KMS-11 (cell line): Measurements from ENCODE around the gene TAS2R13.
A peak's percentile ranks its signal among the peaks of the same experiment; 100 is the strongest.

Source experiments
- H2AFZ ChIP-seq: fragments of 200-600 bp; sonication (generic); 2 replicates; pipeline ENCODE4 v1.6.1; 2016; ENCODE audit warnings: antibody characterized with exemption, mixed run types, low read depth
- H3K27ac ChIP-seq: fragments of 200-600 bp; sonication (generic); 2 replicates; pipeline ENCODE4 v1.6.1; 2016; ENCODE audit warnings: mild to moderate bottlenecking, mixed run types
- H3K27me3 ChIP-seq: fragments of 200-600 bp; sonication (generic); 2 replicates; pipeline ENCODE4 v1.6.1; 2017; ENCODE audit warnings: mild to moderate bottlenecking, low read depth, mixed run types, moderate library complexity; ENCODE audit not compliant: insufficient read depth
- H3K36me3 ChIP-seq: fragments of 200-600 bp; sonication (generic); 2 replicates; pipeline ENCODE4 v1.6.1; 2017; ENCODE audit warnings: mild to moderate bottlenecking, mixed run types; ENCODE audit not compliant: insufficient read depth
- H3K4me1 ChIP-seq: fragments of 200-600 bp; sonication (generic); 2 replicates; pipeline ENCODE4 v1.6.1; 2016; ENCODE audit warnings: mild to moderate bottlenecking, low read depth, mixed run types; ENCODE audit not compliant: poor library complexity, severe bottlenecking
- H3K4me2 ChIP-seq: fragments of 200-600 bp; sonication (generic); 2 replicates; pipeline ENCODE4 v1.7.0; 2016; ENCODE audit warnings: mild to moderate bottlenecking, mixed run types
- H3K4me3 ChIP-seq: fragments of 200-600 bp; sonication (generic); IDR thresholded peaks from 2 replicates; pipeline ENCODE4 v1.6.1; 2017; ENCODE audit warnings: low read depth, low read length, mixed read lengths; ENCODE audit not compliant: insufficient read depth
- H3K79me2 ChIP-seq: fragments of 200-600 bp; sonication (generic); 2 replicates; pipeline ENCODE4 v1.6.1; 2016; ENCODE audit warnings: low read depth, mixed run types; ENCODE audit not compliant: insufficient read depth
- H3K9ac ChIP-seq: fragments of 200-600 bp; sonication (generic); 2 replicates; pipeline ENCODE4 v1.6.1; 2016; ENCODE audit warnings: mild to moderate bottlenecking, mixed run types
- H4K20me1 ChIP-seq: fragments of 200-600 bp; sonication (generic); 2 replicates; pipeline ENCODE4 v1.6.1; 2016; ENCODE audit warnings: mild to moderate bottlenecking, mixed run types; ENCODE audit not compliant: insufficient read depth
- TF ChIP-seq, protein P1 (sequence below): fragments of 200-600 bp; sonication (generic); conservative IDR thresholded peaks from 2 replicates; pipeline ENCODE4 v1.6.1; 2017; ENCODE audit warnings: low read depth, mild to moderate bottlenecking, antibody characterized with exemption, low read length, moderate library complexity, mixed read lengths

The TAS2R13 gene

DNA sequence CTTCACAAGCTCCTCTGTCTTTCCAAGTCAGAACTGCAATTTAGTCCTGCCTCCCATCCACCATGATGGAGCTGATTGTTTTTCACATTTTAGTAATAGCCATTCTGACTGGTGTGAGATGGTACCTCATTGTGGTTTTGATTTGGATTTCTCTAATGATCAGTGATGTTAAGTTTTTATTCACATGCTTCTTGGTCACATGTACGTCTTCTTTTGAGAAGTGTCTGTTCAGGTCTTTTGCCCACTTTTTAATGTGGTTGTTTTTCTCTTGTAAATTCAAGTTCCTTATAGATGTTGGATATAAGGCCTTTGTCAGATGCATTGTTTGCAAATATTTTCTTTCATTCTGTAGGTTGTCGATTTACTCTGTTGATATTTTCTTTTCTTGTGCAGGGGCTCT, 33.8 kb upstream of the TAS2R13 start:
- H3K9ac ChIP-seq = no peak overlapping the region
- no peaks in the 10 kb centered on the region for H4K20me1 ChIP-seq
- no peak overlapping the region for H3K4me3 ChIP-seq
- H3K27ac ChIP-seq = no peak overlapping the region; the same call in 1 of the 2 replicates
- no peaks in the 10 kb centered on the region for H3K27me3 ChIP-seq
- H3K36me3 ChIP-seq = no peaks in the 10 kb centered on the region
- H3K4me1 ChIP-seq = peaks cover 18% of the 10 kb centered on the region
- no peak overlapping the region for H2AFZ ChIP-seq
- TF ChIP-seq, protein P1, sequence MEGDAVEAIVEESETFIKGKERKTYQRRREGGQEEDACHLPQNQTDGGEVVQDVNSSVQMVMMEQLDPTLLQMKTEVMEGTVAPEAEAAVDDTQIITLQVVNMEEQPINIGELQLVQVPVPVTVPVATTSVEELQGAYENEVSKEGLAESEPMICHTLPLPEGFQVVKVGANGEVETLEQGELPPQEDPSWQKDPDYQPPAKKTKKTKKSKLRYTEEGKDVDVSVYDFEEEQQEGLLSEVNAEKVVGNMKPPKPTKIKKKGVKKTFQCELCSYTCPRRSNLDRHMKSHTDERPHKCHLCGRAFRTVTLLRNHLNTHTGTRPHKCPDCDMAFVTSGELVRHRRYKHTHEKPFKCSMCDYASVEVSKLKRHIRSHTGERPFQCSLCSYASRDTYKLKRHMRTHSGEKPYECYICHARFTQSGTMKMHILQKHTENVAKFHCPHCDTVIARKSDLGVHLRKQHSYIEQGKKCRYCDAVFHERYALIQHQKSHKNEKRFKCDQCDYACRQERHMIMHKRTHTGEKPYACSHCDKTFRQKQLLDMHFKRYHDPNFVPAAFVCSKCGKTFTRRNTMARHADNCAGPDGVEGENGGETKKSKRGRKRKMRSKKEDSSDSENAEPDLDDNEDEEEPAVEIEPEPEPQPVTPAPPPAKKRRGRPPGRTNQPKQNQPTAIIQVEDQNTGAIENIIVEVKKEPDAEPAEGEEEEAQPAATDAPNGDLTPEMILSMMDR = no peak
- no peaks in the 10 kb centered on the region for H3K79me2 ChIP-seq
- no peak overlapping the region for H3K4me2 ChIP-seq

DNA sequence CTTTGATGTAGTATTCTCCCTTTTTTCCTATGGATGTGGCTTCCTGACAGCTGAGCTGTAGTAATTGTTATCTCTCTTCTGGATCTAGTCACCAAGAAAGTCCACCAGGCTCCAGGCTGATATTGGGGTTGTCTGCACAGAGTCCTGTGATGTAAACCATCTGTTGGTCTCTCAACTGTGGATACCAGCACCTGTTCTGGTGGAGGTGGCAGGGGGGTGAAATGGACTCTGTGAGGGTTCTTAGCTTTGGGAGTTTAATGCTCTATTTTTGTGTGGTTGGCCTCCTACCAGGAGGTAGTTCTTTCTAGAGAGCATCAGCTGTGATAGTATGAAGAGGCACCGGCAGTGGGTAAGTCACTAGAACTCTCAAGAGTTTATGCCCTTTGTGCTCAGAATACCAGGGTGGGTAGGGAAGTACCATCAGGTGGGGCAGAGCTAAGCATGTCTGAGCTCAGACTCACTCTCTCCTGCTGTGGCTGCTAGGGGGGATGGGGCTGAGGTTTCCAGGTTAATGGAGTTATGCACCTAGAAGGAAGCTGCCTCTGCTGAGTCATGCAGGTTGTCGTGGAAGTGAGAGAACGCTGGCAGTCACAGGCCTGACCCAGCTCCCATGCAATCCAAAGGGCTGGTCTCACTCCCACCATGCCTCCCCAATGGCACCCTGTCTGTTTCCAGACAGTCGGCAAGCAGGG, 32.7 kb upstream of the TAS2R13 start:
- H3K36me3 ChIP-seq = no peaks in the 10 kb centered on the region
- no peaks in the 10 kb centered on the region for H4K20me1 ChIP-seq
- H3K9ac ChIP-seq = peak overlapping the region; percentile 17; the same call in 1 of the 2 replicates
- H3K4me1 ChIP-seq = peaks cover 18% of the 10 kb centered on the region
- H2AFZ ChIP-seq = peak overlapping the region; percentile 1; the same call in 1 of the 2 replicates
- peak overlapping the region; percentile 70 for H3K4me2 ChIP-seq
- TF ChIP-seq, protein P1 = no peak
- H3K79me2 ChIP-seq = no peaks in the 10 kb centered on the region
- no peak overlapping the region for H3K4me3 ChIP-seq
- peak overlapping the region; percentile 67 for H3K27ac ChIP-seq
- H3K27me3 ChIP-seq = no peaks in the 10 kb centered on the region

DNA sequence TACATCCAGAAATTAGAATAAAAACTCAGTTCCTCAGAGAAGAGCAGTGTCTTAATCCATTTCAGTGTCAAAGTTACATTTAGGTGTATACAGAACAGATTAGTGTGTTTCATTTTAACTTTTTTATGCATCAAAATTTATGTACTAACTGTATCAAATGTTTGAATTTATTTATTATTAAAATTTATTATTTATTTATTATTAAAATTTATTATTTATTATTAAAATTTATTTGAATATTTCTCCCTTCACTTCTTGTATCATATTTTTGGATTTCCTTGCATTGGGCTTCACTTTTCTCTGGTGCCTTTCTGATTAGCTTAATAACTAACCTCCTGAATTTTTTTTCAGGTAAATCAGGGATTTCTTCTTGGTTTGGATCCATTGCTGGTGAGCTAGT, 32.0 kb upstream of the TAS2R13 start:
- no peaks in the 10 kb centered on the region for H4K20me1 ChIP-seq
- H2AFZ ChIP-seq = no peak overlapping the region
- H3K27me3 ChIP-seq = no peaks in the 10 kb centered on the region
- H3K79me2 ChIP-seq = no peaks in the 10 kb centered on the region
- H3K27ac ChIP-seq = peak overlapping the region; percentile 67; the same call in 1 of the 2 replicates
- no peaks in the 10 kb centered on the region for H3K36me3 ChIP-seq
- TF ChIP-seq, protein P1 = no peak
- peak overlapping the region; percentile 70 for H3K4me2 ChIP-seq
- no peak overlapping the region for H3K4me3 ChIP-seq
- H3K9ac ChIP-seq = no peak overlapping the region
- H3K4me1 ChIP-seq = peaks cover 18% of the 10 kb centered on the region

DNA sequence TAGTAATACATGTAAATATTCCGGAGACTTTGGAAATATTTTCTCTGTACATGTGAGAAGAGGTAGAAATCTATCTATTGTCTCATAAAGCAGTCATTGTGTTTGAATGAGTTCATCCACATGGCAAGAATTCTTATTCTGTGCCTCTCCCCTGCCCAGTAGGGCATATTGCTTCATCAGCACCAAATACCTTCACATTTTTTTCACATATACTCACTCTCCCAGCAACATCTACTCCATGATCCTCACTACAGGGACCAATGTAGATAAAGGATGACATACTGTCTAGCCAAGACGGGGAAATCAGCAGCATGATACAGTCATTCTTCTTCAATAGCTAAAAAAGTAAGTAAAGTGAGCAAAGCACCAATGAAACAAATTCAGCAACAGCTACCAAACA, 31.0 kb upstream of the TAS2R13 start:
- H3K27ac ChIP-seq = no peak overlapping the region
- TF ChIP-seq, protein P1 = no peak
- no peak overlapping the region for H3K9ac ChIP-seq
- H4K20me1 ChIP-seq = no peaks in the 10 kb centered on the region
- no peaks in the 10 kb centered on the region for H3K27me3 ChIP-seq
- no peaks in the 10 kb centered on the region for H3K36me3 ChIP-seq
- no peak overlapping the region for H3K4me2 ChIP-seq
- H3K79me2 ChIP-seq = no peaks in the 10 kb centered on the region
- no peak overlapping the region for H2AFZ ChIP-seq
- H3K4me1 ChIP-seq = peaks cover 18% of the 10 kb centered on the region
- H3K4me3 ChIP-seq = no peak overlapping the region
